Stimulated activated effector memory CD8-positive, alpha-beta T cell treated with anti-CD3 and anti-CD28 coated beads, Interleukin-12 subunit alpha, Interleukin-12 subunit beta, amount 100 ng/mL, for 72 hours (primary cell): Measurements from ENCODE around the gene FAR2.
A peak's percentile ranks its signal among the peaks of the same experiment; 100 is the strongest.
"Not testable (repeated sequence)": the region's sequence is repeated elsewhere in the genome, so short reads cannot be mapped to it uniquely, and the experiment has no call there.

ENCODE experiments used
- ATAC-seq: fragments of 150-1000 bp; cut with Tn5 transposase; 2 replicates; pipeline ENCODE4 v1.10.0; 2021
- DNase-seq, 2 donors: peaks; one replicate each; pipeline ENCODE4 v3.0.0; 2021 to 2022; ENCODE audit warnings: low spot score in 2 of 2
- H3K27ac Mint-ChIP-seq: one replicate; pipeline ENCODE4 v1.8.0; 2022; ENCODE audit warnings: mild to moderate bottlenecking, mixed read lengths
- H3K36me3 Mint-ChIP-seq: one replicate; pipeline ENCODE4 v1.8.0; 2022; ENCODE audit warnings: mild to moderate bottlenecking, mixed read lengths
- H3K4me1 Mint-ChIP-seq: one replicate; pipeline ENCODE4 v1.8.0; 2022; ENCODE audit warnings: mixed read lengths
- H3K4me3 Mint-ChIP-seq: one replicate; pipeline ENCODE4 v1.8.0; 2022; ENCODE audit warnings: mild to moderate bottlenecking, mixed read lengths
- H3K9me3 Mint-ChIP-seq: one replicate; pipeline ENCODE4 v1.8.0; 2022; ENCODE audit warnings: mixed read lengths

FAR2 gene

GRCh38 chr12:29148911-29149690 is at the start of gene FAR2:
Gene FAR2 (plus strand): TSS chr12:29149278. CDS start chr12:29270450, 121,172 bp downstream.
- H3K4me3 Mint-ChIP-seq, result peak within 1 kb of the TSS; percentile 85
- H3K9me3 Mint-ChIP-seq, result no peaks in the 10 kb centered on the region
- H3K4me1 Mint-ChIP-seq, result peaks cover 19% of the 10 kb centered on the region
- DNase-seq, result peak; percentile 30 to 76
- H3K36me3 Mint-ChIP-seq, result peaks cover 9% of the 10 kb centered on the region
- H3K27ac Mint-ChIP-seq, result peak within 1 kb of the TSS; percentile 91
- peak; percentile 85 for ATAC-seq

- Mint-ChIP-seq H3K4me3 (no peak overlapping the region), H3K9me3 (peaks cover 6% of the 10 kb centered on the region), H3K36me3 (no peaks in the 10 kb centered on the region), H3K27ac (no peak overlapping the region), H3K4me1 (peaks cover 20% of the 10 kb centered on the region)
- DNase-seq (no peak), ATAC-seq (no peak)
Measured at GRCh38 chr12:29102741-29103140, 46.3 kb upstream of the FAR2 start.

GRCh38 chr12:29103539-29103974 is 45.5 kb upstream of the FAR2 start:
- peak overlapping the region; percentile 32 for H3K27ac Mint-ChIP-seq
- H3K9me3 Mint-ChIP-seq, result peaks cover 6% of the 10 kb centered on the region
- peak in 1 of 2 donors; percentile 74 for DNase-seq
- peaks cover 20% of the 10 kb centered on the region for H3K4me1 Mint-ChIP-seq
- H3K36me3 Mint-ChIP-seq, result no peaks in the 10 kb centered on the region
- peak; percentile 97 for ATAC-seq
- H3K4me3 Mint-ChIP-seq, result peak overlapping the region; percentile 37

- H3K4me1 Mint-ChIP-seq, result peaks cover 20% of the 10 kb centered on the region
- H3K27ac Mint-ChIP-seq, result peak overlapping the region; percentile 32
- no peaks in the 10 kb centered on the region for H3K36me3 Mint-ChIP-seq
- H3K9me3 Mint-ChIP-seq, result peaks cover 3% of the 10 kb centered on the region
- ATAC-seq (peak; percentile 53), DNase-seq (no peak)
- peak overlapping the region; percentile 37 for H3K4me3 Mint-ChIP-seq
Measured at GRCh38 chr12:29104516-29104915, 44.6 kb upstream of the FAR2 start.

- no peak for ATAC-seq
- H3K4me3 Mint-ChIP-seq, result no peak overlapping the region
Measured at GRCh38 chr12:29110506-29111442, 38.3 kb upstream of the FAR2 start.

GRCh38 chr12:29113101-29113500 is 36.0 kb upstream of the FAR2 start:
- Mint-ChIP-seq H3K27ac (no peak overlapping the region), H3K36me3 (no peaks in the 10 kb centered on the region), H3K4me3 (no peak overlapping the region), H3K4me1 (no peaks in the 10 kb centered on the region), H3K9me3 (peaks cover 18% of the 10 kb centered on the region)
- no peak for DNase-seq
- no peak for ATAC-seq

More at GRCh38 chr12:29110506-29111442, 38.3 kb upstream of the FAR2 start:
- DNase-seq, result no peak
- Mint-ChIP-seq H3K36me3 (no peaks in the 10 kb centered on the region), H3K9me3 (peaks cover 18% of the 10 kb centered on the region), H3K4me1 (no peaks in the 10 kb centered on the region), H3K27ac (no peak overlapping the region)

- Mint-ChIP-seq H3K4me1 (no peaks in the 10 kb centered on the region), H3K9me3 (peaks cover 2% of the 10 kb centered on the region), H3K4me3 (no peak overlapping the region), H3K27ac (no peak overlapping the region), H3K36me3 (no peaks in the 10 kb centered on the region)
- no peak for ATAC-seq
- no peak for DNase-seq
Measured at GRCh38 chr12:29116414-29116813, 32.7 kb upstream of the FAR2 start.

GRCh38 chr12:29131539-29131938 is 17.5 kb upstream of the FAR2 start:
- H3K4me1 Mint-ChIP-seq, result no peaks in the 10 kb centered on the region
- no peaks in the 10 kb centered on the region for H3K9me3 Mint-ChIP-seq
- no peak overlapping the region for H3K4me3 Mint-ChIP-seq
- DNase-seq (no peak), ATAC-seq (no peak)
- no peak overlapping the region for H3K27ac Mint-ChIP-seq
- H3K36me3 Mint-ChIP-seq, result no peaks in the 10 kb centered on the region

GRCh38 chr12:29132316-29132715 is 16.8 kb upstream of the FAR2 start:
- Mint-ChIP-seq H3K27ac (no peak overlapping the region), H3K9me3 (no peaks in the 10 kb centered on the region), H3K4me1 (no peaks in the 10 kb centered on the region), H3K36me3 (no peaks in the 10 kb centered on the region), H3K4me3 (no peak overlapping the region)
- DNase-seq (no peak), ATAC-seq (no peak)

GRCh38 chr12:29133181-29133580 is 15.9 kb upstream of the FAR2 start:
- Mint-ChIP-seq H3K9me3 (no peaks in the 10 kb centered on the region), H3K4me1 (no peaks in the 10 kb centered on the region), H3K4me3 (no peak overlapping the region), H3K36me3 (no peaks in the 10 kb centered on the region), H3K27ac (no peak overlapping the region)
- DNase-seq (no peak), ATAC-seq (no peak)

- DNase-seq (no peak), ATAC-seq (no peak)
- Mint-ChIP-seq H3K9me3 (no peaks in the 10 kb centered on the region), H3K36me3 (no peaks in the 10 kb centered on the region), H3K4me3 (no peak overlapping the region), H3K4me1 (no peaks in the 10 kb centered on the region), H3K27ac (no peak overlapping the region)
Measured at GRCh38 chr12:29133680-29134079, 15.4 kb upstream of the FAR2 start.

GRCh38 chr12:29138256-29138655 is 10.8 kb upstream of the FAR2 start:
- H3K27ac Mint-ChIP-seq, ATAC-seq, H3K36me3 Mint-ChIP-seq, DNase-seq, H3K9me3 Mint-ChIP-seq, H3K4me1 Mint-ChIP-seq, H3K4me3 Mint-ChIP-seq: not testable (repeated sequence)

- not testable (repeated sequence) for H3K4me1 Mint-ChIP-seq, DNase-seq, H3K36me3 Mint-ChIP-seq, H3K4me3 Mint-ChIP-seq, H3K27ac Mint-ChIP-seq, H3K9me3 Mint-ChIP-seq, ATAC-seq
Measured at GRCh38 chr12:29138855-29139254, 10.2 kb upstream of the FAR2 start.

- peaks cover 14% of the 10 kb centered on the region for H3K4me1 Mint-ChIP-seq
- peaks cover 9% of the 10 kb centered on the region for H3K36me3 Mint-ChIP-seq
- H3K27ac Mint-ChIP-seq, result no peak overlapping the region
- no peaks in the 10 kb centered on the region for H3K9me3 Mint-ChIP-seq
- ATAC-seq (no peak), DNase-seq (no peak)
- no peak overlapping the region for H3K4me3 Mint-ChIP-seq
Measured at GRCh38 chr12:29145372-29146170, 3.5 kb upstream of the FAR2 start.

- ATAC-seq, result no peak
- Mint-ChIP-seq H3K27ac (no peak overlapping the region), H3K36me3 (peaks cover 9% of the 10 kb centered on the region), H3K4me3 (no peak overlapping the region), H3K9me3 (no peaks in the 10 kb centered on the region), H3K4me1 (peaks cover 14% of the 10 kb centered on the region)
- DNase-seq, result no peak
Measured at GRCh38 chr12:29146196-29146595, 2.9 kb upstream of the FAR2 start.
